HepG2 (cell line): ENCODE results near the gene KDM5A. TPM values are rescaled to one million over a fixed set of nuclear protein-coding genes. Genes with fewer than 3 reads are reported as not detected.

ENCODE experiments used
- ATAC-seq: fragments of 200-7000 bp; cut with Tn5 transposase; 3 replicates; pipeline ENCODE4 v1.9.1; 2020; ENCODE audit warnings: mild to moderate bottlenecking, moderate library complexity
- BruUV-seq: library from RNA; stranded (reverse); fragments of 400-500 nt; replicated peaks from 2 replicates; lab custom pipeline; 2021; lab: Mats Ljungman, UMichigan
- CTCF ChIA-PET: fragments of 300-600 bp; formaldehyde crosslinking; extraction: SDS; loops from one replicate; lab custom pipeline; 2021; ENCODE audit warnings: low total read pairs, inconsistent platforms, low intra/inter-chr PET ratio; lab: Yijun Ruan, JAX
- POLR2A ChIA-PET: fragments of 350-600 bp; sonication (Branson Sonifier 250); formaldehyde crosslinking; loops from one replicate; lab custom pipeline; 2020; ENCODE audit warnings: antibody characterized with exemption, inconsistent platforms; lab: Yijun Ruan, JAX
- DNase-seq: peaks from one replicate; pipeline ENCODE4 v3.0.0-alpha.2; 2015; ENCODE audit warnings: low spot score
- FAIRE-seq: peaks from 3 replicates; lab custom pipeline; 2011; peaks lifted over from hg19 to GRCh38; lab: Jason Lieb, UNC
- H2AFZ ChIP-seq: one replicate; pipeline ENCODE4 v1.6.1; 2011; ENCODE audit warnings: low read length, inconsistent platforms
- H3K27ac ChIP-seq: fragments of 300-600 bp; 3 replicates; pipeline ENCODE4 v1.8.0; 2011; ENCODE audit warnings: mixed run types, mild to moderate bottlenecking, mixed read lengths, low read length, inconsistent platforms; ENCODE audit not compliant: insufficient read depth; ENCODE audit errors: extremely low read length
- H3K27me3 ChIP-seq, 2 experiments: fragments of 200-600 bp in 1 of 2; 2 replicates in 1 of 2; 3 replicates in 1 of 2; pipeline versions ENCODE4 v1.6.0 to v1.8.0; 2011; ENCODE audit warnings: low read length in 2 of 2, mild to moderate bottlenecking in 2 of 2, moderate library complexity in 2 of 2, inconsistent platforms in 1 of 2; ENCODE audit not compliant: insufficient read depth in 2 of 2, control insufficient read depth in 1 of 2
- H3K36me3 ChIP-seq, 2 experiments: fragments of 200-600 bp in 1 of 2; replicated peaks in 1 of 2; 2 replicates in 1 of 2; 3 replicates in 1 of 2; pipeline versions ENCODE4 v1.5.1 to v1.8.0; 2011; ENCODE audit warnings: low read length in 2 of 2, inconsistent platforms in 1 of 2; ENCODE audit not compliant: insufficient read depth in 2 of 2, control insufficient read depth in 1 of 2
- H3K4me1 ChIP-seq: 2 replicates; pipeline ENCODE4 v1.5.1; 2012; ENCODE audit warnings: low read length, inconsistent platforms; ENCODE audit not compliant: insufficient read depth
- H3K4me2 ChIP-seq: 2 replicates; pipeline ENCODE4 v1.6.0; 2011; ENCODE audit warnings: low read depth, low read length, inconsistent platforms
- H3K4me3 ChIP-seq, 3 experiments: fragments of 200-600 bp in 1 of 3; sonication (generic), shearing (Covaris generic) in 1 of 3; replicated peaks in 1 of 3; 2 replicates each; pipeline ENCODE4 v1.5.1; 2011 to 2016; ENCODE audit warnings: low read length in 3 of 3, inconsistent platforms in 2 of 3, low read depth in 2 of 3, mild to moderate bottlenecking in 2 of 3, control low read depth in 1 of 3, mixed read lengths in 1 of 3; ENCODE audit not compliant: insufficient read depth in 1 of 3
- H3K79me2 ChIP-seq: one replicate; pipeline ENCODE4 v1.6.1; 2011; ENCODE audit warnings: low read length, inconsistent platforms; ENCODE audit not compliant: insufficient read depth
- H3K9ac ChIP-seq: 2 replicates; pipeline ENCODE4 v1.6.0; 2011; ENCODE audit warnings: mild to moderate bottlenecking, low read depth, low read length, inconsistent platforms; ENCODE audit not compliant: insufficient read depth
- H3K9me3 ChIP-seq: 2 replicates; pipeline ENCODE4 v1.5.1; 2012; ENCODE audit warnings: mild to moderate bottlenecking, low read length
- H4K20me1 ChIP-seq: 2 replicates; pipeline ENCODE4 v1.6.0; 2011; ENCODE audit warnings: inconsistent platforms, mild to moderate bottlenecking, low read length, moderate library complexity; ENCODE audit not compliant: insufficient read depth
- GATAD1 ChIP-seq: IDR thresholded peaks from 2 replicates; pipeline ENCODE4 v1.6.1; 2016; ENCODE audit warnings: missing genetic modification reagents, missing compliant biosample characterization
- NRL ChIP-seq: sonication (generic); formaldehyde crosslinking; IDR thresholded peaks from 2 replicates; pipeline ENCODE4 v1.5.0; 2020; ENCODE audit warnings: missing genetic modification reagents, mild to moderate bottlenecking, moderate library complexity, borderline replicate concordance
- RBAK ChIP-seq: sonication (generic); formaldehyde crosslinking; IDR thresholded peaks from 2 replicates; pipeline ENCODE4 v1.5.1; 2020; ENCODE audit warnings: mild to moderate bottlenecking, missing genetic modification reagents
- TBL1XR1 ChIP-seq: fragments of 150-350 bp; IDR thresholded peaks from 2 replicates; pipeline ENCODE4 v1.6.1; 2014; ENCODE audit warnings: borderline replicate concordance, low read length; ENCODE audit not compliant: partially characterized antibody
- ZNF282 ChIP-seq: fragments of 450-650 bp; IDR thresholded peaks from 2 replicates; pipeline ENCODE4 v1.6.1; 2018; ENCODE audit not compliant: partially characterized antibody
- ZNF607 ChIP-seq: sonication (generic); formaldehyde crosslinking; IDR thresholded peaks from 2 replicates; pipeline ENCODE4 v1.5.1; 2020; ENCODE audit warnings: missing genetic modification reagents, mild to moderate bottlenecking, borderline replicate concordance
- WGBS: methylation state at CpG from one replicate; pipeline ENCODE4 v1.1.6; 2017; ENCODE audit warnings: low lambda C conversion rate; 5-methylcytosine and 5-hydroxymethylcytosine counted together
- in situ Hi-C: cut with HindIII; loops from 2 replicates; pipeline ENCODE4 v1.10.0; 2017; ENCODE audit warnings: low pct_unique_long_range_greater_than_20kb; ENCODE audit not compliant: extremely low pct_ligation_motif_present
- intact Hi-C: fragments of 100-400 bp; cut with micrococcal nuclease; formaldehyde crosslinking; loops from one replicate; pipeline ENCODE4 v1.10.0; 2022; ENCODE audit not compliant: unreplicated experiment
- polyA plus RNA-seq, 8 experiments: library from polyadenylated mRNA; depleted of rRNA in 3 of 8; stranded (reverse) in 7 of 8; unstranded in 1 of 8; fragments of >200 nt; fragmentation: Illumina TruSeq in 4 of 8; extraction: Trizol in 4 of 8; gene quantifications; 2 replicates each; pipeline versions ENCODE4 v1.2.1 to v1.2.3, GENCODE V29; 2011 to 2016; ENCODE audit warnings: low read depth in 4 of 8, missing spikeins in 1 of 8, mixed read lengths in 1 of 8; ENCODE audit not compliant: insufficient read depth in 1 of 8
- total RNA-seq, 5 experiments: library from RNA; depleted of rRNA; stranded (reverse); fragments of >200 nt; fragmentation: Illumina TruSeq; extraction: Trizol; gene quantifications; 2 replicates each; pipeline ENCODE4 v1.2.3, GENCODE V29; 2016; ENCODE audit warnings: low read depth in 1 of 5
- TF ChIP-seq, protein P1 (sequence below): sonication (generic); formaldehyde crosslinking; IDR thresholded peaks from 2 replicates; pipeline ENCODE4 v1.9.0; 2021; ENCODE audit warnings: missing genetic modification reagents, mild to moderate bottlenecking, borderline replicate concordance

Gene KDM5A
- total and polyA plus RNA-seq, 2 of the 13 experiments (the other 11 are each of a cell fraction or from before 2014, with no cell fraction given): 12.0 to 29.2 TPM

DNA sequence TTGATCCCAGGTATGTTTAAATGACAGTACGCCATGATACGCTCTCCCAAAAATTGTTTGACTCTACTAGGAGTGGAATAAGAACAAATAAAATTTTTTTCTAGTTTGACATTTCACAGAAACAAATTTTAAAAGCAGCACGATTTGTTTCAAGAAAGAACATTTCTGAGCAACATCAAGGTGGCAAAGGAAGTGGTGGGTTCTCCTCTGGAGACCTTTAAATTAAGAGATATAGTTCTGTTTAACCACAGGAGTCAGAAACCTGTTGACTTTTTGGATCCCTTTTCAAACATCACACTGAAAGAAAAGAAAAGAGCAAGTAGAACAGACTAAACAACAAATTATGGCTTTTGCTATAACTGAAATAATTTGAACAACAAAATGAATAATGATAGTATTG lies 124.0 kb downstream of the KDM5A start (continued):
- no peak for TF ChIP-seq TBL1XR1
- no peak for TF ChIP-seq GATAD1

DNA sequence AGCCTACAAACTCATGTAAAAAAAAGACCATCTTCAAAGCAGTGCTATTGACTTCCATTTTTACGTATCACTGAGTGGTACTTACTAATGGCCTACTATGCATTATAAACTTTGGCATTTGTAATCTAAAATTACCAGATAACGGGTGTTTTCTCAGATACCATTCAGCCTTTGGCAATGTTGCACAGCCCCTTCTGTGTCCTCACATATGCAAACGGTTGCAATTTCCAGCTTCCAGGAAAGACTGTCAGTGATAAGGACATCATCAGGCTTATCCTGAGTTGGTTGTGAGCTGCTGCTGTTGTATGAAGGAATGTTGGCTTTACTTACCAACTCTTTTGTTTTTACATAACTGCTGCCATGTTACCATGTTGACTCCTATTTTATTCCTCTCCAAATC lies 124.9 kb downstream of the KDM5A start:
- DNase-seq (no peak), FAIRE-seq (no peak), ATAC-seq (no peak)
- no peaks in the 10 kb centered on the region for H3K9me3 ChIP-seq
- in situ Hi-C loops: no loop called here
- H2AFZ ChIP-seq: no peak overlapping the region
- H3K4me2 ChIP-seq: no peak overlapping the region
- no TSS peak for BruUV-seq
- H3K27ac ChIP-seq: no peak overlapping the region
- H3K27me3 ChIP-seq: no peaks in the 10 kb centered on the region; a peak in 1 of 5 replicates
- H3K36me3 ChIP-seq: no peaks in the 10 kb centered on the region
- 38% methylated on average over 3 of the region's 3 CpGs for WGBS
- no peaks in the 10 kb centered on the region for H3K79me2 ChIP-seq
- POLR2A ChIA-PET: no interaction called here
- H3K4me3 ChIP-seq: no peak overlapping the region
- peaks cover 13% of the 10 kb centered on the region for H3K4me1 ChIP-seq
- intact Hi-C loops: no loop called here
- H3K9ac ChIP-seq: no peak overlapping the region
- TF ChIP-seq, protein P1, sequence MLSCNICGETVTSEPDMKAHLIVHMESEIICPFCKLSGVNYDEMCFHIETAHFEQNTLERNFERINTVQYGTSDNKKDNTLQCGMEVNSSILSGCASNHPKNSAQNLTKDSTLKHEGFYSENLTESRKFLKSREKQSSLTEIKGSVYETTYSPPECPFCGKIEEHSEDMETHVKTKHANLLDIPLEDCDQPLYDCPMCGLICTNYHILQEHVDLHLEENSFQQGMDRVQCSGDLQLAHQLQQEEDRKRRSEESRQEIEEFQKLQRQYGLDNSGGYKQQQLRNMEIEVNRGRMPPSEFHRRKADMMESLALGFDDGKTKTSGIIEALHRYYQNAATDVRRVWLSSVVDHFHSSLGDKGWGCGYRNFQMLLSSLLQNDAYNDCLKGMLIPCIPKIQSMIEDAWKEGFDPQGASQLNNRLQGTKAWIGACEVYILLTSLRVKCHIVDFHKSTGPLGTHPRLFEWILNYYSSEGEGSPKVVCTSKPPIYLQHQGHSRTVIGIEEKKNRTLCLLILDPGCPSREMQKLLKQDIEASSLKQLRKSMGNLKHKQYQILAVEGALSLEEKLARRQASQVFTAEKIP: no peak
- no peak for TF ChIP-seq ZNF282
- TF ChIP-seq NRL (CRISPR knock-in tag): no peak
- no peak for TF ChIP-seq ZNF607 (CRISPR knock-in tag)
- TF ChIP-seq RBAK (CRISPR knock-in tag): no peak
- CTCF ChIA-PET: no interaction called here
- H4K20me1 ChIP-seq: no peaks in the 10 kb centered on the region
